COLO668 (cell line): Measurements from ENCODE around the gene NACC1.
A peak's percentile ranks its signal among the peaks of the same experiment; 100 is the strongest.

Experiments
- DNase-seq: peaks from one replicate; lab custom pipeline; 2025; ENCODE audit not compliant: unreplicated experiment; lab: John Stamatoyannopoulos, UW

Gene NACC1

DNA sequence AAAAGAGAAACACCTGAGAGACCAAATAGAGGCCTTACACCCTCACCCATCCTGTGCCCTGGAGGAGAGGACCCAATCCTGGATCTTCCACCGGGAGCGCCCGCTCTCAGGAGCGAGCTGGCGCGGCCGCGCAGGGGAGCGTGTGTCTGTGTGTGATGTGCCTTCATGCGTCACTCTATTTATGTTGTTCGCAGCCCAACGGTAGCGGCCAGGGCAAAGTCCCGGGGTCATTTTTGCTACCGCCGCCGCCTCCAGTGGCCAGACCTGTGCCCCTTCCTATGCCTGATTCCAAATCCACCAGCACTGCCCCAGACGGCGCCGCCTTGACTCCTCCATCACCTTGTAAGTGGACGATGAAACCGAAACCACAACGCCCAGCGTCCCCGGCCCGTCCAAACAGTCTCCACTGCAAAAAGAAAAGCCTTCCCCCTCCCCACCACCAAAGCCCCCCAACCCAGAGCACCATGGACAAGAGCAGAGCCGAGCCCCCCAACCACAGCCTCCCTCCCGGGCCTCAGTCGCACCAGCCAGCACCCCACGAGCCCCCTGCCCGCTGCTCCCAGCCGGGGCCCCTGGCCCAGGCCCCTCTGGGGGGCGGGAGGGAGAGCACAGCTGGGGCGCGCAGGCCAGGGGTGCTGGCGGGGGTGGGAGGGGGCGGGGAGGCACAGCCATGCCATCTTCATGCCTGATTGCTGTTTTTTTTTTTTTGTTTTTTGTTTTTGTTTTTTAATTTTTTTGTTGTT lies 30.1 kb upstream of the NACC1 start:
- no peak for DNase-seq

DNA sequence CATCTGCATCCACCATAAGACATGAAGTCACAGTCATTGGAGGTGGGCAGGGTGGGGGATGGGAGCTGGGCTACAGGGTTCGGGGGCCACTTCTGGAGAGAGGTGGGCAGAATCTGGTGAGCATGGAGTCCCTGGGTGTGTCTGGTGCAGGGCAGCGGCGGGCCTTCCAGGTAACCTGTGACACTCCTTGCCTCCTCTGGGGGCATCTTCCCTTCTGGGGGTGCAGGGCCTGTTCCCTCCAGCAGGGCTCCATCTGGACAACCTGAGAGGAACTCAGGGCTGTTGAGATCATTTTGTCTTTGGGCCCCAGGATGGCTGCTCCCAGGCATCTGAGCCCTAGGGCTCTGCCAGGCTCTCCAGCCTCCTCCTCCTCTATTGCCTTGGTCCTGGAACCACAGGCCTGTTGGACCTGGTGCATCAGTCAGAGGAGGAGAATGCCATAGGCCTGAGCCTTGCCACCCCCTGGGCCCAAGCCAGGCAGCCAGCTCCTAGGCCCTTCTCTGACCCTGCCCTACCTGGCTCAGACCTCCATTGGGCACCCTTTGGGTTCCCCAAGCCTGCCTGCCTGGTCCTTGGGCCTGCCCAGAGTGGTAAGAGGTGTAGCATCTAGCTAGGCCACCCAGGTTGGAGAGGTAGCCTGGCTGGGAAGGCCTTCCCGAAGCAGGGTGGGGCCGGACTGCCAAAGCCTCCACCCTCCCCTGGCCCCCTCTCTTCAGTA lies 28.8 kb upstream of the NACC1 start:
- DNase-seq: peak; percentile 14

DNA sequence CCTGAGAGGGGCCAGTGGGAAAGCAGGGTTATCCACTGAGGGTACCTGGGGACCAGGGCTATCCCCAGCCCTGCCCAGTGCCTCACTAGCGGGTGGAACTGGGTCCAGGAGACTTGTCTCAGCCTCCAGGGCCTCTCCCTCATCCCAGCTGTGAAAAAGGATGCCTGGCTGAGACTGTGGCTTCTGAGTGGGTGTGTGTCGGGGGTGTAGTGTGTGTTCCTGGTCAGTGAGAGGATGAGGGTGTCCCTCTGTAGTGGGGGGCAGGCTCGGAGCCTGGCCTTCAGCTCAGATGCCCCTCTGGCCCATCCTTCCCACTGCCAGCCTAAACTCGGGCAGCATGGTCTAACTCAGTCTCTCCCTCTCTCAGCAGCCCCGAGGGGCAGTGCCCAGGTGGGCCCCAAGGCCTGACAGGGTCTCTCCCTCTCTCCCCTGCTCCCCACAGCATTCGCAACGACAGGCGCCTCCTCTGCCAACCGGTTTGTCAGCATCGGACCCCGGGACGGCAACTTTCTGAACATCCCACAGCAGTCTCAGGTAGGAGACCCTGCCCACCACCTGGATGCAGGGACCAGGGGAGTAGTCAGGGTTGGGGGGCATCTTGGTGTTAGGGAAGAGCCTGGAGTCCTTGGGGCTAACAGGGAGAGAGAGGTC lies 28.1 kb upstream of the NACC1 start:
- no peak for DNase-seq

DNA sequence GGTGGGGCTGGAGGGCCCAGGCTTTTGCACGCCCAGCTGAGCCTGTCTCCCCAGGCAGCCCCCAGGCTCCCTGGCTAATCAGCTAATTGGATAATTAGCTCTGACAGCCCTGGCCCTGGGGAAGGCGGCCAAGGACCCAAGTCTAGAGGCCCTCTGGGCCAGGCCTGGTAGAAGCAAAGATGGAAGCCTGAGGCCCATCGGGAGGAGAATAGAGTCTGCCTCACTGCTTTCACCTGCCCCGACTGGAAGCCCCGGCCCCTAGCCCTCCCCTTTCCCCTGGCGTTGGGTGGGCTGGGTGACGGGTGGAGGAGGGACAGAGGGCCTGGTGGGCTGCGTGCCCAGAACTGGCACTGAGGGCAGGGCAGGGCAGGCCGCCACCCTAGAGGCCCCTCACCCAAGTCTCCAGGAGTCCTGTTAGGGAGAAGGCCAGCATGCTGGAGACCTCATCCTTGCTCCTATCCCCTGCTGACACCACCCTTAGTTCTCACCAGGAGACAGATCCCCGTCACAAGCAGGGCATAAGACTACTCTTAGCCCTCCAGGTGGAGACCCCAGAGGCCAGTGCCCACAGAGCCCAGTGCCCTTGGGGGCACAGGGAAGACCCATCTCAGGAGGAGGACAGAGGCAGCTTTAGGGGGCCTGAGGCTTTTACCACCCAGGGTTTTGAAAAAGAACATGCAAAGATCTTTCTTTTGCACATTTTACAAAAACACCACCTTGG lies 27.4 kb upstream of the NACC1 start:
- no peak for DNase-seq

DNA sequence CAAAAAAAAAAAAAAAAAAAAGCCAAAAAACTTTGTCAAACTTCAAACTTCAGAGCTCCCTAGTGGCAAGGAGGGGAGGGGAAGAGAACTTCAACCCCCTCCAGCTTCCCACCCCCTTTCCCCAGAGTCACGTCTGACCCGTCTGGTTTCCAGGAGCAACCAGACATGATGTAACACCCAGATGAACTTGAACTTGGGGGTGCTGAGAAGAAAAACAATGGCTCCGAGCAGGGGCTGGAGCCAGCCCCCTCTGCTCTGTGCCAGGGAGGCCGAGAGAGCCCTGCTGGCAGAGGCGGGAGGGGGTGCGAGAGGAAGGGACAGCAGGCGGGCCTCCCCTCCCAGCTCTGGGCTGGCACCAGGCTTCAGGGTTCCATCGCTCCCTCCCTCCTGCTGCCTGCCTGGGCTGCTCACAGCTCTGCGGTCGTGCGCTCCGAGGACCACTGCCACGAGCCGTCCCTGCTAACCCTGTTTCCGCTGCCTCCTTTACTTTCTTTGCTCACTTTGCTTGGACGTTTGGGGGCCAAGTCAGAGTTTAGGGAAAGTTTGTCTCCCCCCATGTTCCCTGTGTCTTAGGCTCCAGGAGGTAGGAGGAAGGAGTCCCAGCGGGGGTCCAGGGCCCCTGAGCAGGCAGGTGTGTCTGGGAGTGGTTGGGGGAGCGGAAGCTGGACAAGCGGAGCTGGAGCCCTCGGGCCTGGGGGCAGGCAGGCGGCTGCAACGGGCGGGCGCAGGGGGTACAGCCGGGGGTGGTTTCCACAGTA lies 26.5 kb upstream of the NACC1 start:
- DNase-seq: no peak

DNA sequence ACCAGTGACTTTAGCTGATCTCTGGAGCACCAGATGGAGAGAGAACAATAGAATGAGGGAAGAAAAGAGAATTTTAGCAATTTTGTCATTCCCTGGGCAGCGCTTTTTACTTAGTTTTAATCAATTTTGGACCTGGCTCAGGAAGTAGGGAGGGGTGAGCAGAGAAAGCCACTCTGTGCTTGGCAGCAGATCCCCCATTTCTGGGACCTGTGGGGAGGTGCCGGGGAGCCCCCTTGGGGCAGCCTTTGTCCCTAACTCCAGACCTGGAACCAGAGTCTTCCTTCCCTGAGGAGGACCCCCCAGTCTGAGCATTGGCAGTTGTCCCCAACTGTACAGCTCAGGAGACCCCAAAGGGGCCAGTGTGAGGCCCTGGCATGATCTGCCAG lies 25.9 kb upstream of the NACC1 start:
- DNase-seq: no peak

DNA sequence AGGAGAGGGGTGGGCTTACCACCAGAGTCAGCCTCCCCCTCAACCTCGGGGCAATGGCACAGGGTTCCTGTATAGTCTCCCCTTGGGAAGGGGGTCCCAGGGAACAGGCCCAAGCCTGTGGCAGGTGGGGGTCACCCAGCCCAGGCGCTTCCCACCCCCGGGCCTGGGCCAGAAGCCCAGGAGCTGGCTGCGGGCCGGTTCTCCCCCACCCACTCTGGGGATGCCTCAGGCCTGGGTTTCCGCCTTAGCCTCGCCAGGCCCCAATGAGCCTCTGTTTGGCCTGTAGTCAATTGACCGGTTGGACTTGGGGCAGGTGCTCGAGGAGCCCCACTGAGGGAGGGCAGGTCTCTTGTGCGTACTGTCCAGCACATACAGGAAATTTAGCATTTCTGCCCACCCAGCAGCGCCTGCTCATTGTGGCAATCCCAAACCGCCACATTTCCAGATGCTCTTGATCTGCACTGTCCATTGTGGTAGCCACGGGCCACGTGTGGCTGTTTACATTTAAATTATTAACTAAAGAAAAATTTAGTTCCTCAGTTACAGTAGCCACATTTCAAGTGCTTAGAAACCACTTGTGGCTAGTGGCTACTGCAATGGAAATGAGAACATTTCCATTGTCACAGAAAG lies 25.3 kb upstream of the NACC1 start:
- DNase-seq: no peak

DNA sequence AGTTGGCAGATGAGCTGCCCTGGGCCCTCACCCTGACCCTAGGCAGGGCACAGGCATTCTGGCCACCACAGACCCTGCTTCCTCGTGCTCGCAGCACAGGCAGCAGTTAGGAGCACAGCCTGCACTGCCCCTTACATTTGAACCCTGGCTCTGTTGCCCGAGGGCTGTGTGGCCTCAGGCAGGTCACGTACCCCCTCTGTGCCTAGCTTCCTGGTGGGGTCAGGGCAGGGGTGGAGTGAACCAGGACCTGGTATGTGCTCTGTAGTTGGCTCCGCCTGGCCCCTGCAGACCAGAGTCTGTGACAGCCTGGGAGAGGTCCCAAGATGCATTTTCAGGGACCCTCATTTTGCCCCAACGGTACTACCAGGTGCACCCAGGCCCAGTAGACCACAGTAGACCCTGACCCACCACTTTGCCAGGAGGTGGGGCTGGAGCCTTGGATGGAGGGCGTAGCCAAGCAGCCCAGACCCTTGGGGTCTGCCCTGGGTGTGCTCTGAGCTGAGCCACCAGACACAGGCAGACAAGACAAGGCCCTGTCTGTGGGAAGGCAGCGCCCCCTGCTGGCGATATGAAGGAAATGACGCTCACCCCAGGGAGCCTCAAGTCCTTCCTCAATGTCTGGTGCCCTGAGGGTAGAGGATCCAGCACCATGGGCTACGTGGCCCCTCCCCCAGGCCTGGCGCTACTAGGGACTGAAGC lies 24.5 kb upstream of the NACC1 start:
- DNase-seq: peak; percentile 76

DNA sequence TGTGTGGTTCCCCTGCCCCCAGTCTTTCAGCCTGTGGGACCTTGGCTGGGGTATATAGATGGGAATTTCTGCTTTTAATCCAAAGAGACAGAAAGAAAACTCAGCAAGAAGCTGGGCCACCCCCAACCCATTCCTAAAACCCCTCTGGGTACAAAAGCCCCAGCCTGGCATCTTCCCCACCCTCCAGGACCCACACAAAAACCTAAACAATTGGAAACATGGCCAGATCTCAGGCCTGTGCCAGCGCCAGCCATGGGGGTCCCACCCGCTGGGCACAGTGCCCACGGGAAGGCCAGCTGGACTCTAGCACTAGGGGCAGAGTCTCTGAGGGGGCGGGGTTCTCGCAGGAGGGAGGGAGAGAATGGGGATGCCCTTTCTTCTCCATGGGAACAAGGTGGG lies 24.0 kb upstream of the NACC1 start:
- DNase-seq: no peak

DNA sequence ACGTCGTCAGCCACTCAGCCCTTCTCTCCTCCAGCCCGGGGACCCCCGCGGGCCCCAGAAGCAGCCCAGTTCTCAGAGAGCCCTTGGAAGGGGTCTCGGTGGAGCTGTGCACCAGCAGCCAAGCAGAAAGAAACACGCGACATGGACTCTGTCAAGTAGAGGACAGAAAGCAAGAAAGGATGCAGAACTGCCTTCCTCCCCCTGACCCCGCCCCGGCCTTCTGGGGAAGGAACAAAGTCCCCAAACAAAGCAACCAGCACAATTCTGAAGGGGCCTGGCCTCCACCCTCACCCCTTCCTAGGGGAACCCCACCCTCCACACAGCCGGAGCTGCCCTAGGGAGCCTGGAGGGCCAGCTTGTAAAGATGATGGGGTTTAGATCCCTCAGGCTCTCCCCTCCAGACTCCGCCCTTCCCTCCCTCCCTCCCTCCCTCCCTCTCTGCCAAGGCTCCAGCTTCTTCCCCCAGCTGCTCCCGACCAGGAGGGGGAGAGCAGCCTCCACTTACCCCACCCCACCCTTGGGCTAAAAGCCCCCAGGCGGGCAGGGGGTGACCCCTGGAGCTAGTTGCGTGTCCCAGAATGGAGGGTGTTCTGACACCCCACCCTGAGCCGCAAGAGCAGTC lies 23.2 kb upstream of the NACC1 start:
- no peak for DNase-seq

DNA sequence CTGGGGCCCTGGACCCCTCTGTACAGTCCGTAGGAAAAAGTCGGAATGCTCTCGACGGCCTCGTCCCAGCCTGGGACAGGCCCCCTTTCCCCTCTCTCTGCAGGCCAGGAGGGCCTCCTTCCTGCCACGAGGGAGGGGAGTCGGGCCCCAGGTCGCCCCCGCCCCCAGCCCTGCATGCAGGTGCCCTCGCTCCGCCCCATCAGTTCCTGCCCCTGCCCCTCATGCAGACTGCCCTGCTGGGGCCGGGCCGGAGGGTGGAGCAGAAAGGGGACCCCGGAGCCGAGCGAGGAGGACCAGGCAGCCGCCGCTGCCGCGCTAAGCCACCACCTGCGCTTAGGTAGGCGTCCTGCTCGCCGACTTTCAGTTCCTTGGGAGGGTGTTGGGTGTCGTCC lies 22.7 kb upstream of the NACC1 start:
- no peak for DNase-seq

DNA sequence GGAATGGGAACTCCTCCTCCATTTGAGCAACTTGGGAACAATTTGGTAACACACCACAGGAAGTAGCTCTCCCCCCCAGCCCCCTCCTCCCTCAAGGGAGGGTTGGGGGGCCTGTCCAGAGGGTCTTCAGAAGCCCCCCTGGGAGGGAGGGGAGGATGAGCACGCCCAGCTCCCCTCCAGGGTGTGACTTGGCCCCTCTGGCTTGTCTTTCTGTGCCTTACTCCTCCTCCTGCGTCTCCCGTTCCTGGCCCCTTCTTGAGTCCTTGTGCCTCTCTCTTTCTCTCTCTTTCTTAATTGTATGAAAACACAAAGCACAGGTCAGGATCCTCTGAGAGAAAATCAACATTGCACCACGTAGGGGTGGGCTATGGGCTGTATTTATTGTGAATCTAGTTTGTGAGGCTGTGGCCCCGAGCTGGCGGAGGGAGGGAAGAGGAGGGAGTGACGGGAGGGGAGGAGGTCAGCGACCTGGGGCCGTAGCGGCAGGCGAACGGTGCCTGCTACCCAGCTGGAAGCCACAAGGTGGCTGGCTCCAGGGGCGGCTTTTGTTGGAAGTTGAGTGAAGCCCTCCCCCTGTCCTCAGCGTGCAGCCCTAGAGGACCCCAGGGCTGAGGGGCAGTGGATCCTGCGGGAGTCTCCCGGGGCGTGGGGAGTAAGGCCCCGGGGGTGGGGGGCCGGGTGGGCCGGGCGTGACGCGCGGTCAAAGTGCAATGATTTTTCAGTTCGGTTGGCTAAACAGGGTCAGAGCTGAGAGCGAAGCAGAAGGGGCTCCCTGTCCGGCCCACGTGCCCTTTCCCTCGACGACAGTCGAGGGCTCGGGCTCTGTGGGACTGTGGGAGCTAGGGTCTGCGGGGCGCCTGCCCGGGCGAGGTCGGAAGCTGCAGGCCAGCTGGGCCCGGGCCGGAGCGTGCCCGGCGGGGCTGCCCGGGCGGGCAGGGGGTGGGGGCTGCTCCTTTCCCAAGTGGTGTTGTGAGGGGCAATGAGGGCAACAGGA lies 21.8 kb upstream of the NACC1 start:
- peak; percentile 11 for DNase-seq

DNA sequence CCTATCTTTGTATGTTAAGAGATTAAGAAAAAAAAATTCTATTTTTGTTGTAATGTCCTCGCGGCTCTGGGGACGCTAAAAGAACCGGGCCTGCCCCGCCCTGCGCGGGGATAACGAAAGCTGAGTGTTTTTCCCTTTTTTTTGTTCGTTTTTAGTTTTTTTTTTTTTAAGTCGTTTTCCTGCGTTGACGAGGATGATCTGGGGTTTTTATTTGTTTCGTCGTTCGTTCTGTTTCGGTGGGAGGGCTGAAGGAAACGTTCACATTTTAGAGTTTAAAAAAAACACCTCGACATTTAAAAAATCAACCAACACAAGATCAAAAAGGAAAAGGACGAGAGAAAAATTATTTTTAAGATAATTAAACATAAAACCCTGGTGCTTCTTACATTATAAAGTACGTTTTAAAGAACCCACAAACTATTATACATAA lies 21.0 kb upstream of the NACC1 start:
- DNase-seq: no peak

DNA sequence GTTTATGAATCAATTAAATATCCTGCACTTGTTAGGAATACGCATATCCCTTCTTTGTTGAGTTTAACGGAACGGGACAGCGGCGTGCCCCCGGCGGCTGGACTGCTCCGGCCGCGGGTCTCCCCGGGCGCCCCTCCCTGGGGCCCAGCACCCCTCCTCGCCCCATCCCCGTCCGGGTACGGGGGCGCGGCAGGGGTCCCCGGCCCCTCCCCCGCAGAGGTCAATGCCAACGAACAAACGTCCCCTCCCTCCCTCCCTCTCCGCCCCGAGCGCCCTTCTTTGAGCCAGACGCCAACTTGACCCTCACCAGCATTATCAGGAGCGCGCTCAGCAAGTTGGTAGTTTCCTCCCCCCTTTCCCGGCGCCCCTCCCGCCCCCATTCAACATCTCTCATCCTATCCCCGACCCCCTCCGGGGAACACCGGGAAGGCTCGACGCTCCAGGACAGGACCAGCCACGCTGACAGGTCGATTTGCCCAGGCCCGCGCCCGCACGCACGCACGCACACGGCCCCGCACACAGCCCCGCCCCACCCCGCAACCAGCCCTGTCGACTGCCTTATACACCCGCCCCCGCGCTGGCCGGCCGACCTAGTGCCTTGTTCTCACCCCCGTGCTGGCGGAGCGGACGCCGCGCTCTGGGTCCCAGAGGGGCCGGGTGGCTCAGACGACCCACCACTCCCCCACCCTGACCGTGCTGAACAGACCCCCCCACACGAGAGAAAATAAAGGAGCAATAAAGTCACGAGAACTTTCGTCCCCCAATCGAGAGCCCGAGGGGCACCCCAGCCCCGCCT lies 20.4 kb upstream of the NACC1 start:
- DNase-seq: no peak

DNA sequence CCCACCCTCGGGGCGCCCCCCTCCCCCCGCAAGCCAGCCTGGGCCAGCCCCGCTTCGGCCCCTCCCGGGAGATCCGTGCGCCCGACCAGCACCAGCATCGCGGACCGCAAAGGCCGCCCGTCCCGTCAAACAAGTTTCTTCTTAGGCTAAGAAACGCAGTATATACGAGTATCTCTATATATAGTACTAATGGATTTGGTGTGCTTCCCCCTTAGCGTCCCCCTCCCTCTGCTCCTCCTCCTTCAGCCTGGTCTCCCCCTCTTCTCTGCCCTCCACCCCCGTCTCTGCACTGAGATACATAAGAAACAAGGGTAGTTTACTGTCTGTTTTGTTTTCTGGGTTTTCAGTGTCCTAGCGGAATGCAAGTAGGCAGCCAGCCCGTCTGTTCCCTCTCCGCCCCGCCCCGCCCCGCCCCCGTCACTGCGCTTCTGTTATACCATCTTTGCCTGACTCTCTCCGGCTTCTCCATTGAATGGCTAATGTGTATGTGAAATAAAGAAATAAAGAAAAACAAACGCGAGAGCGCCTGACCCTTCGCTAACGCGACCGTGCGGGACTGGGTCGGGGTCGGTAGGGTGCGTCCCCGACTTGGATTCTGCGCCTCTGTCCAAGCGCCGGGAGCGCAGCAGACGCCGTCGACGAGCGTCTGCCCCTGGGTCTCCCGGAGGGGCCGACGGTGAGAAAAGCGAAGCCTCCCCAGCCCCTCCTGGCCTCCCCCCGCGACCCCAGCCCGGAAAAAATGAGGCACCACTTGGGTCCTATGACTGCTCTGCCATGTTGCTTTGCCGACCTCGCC lies 19.6 kb upstream of the NACC1 start:
- DNase-seq: no peak
